PC-3 (cell line): ENCODE measurements around the gene PLSCR1.

Experiments
- CTCF ChIP-seq: fragments of 300-600 bp; sonication (generic); conservative IDR thresholded peaks from 2 replicates; pipeline ENCODE4 v1.5.1; 2017; ENCODE audit warnings: antibody characterized with exemption, low read depth, mild to moderate bottlenecking, low read length
- EZH2phosphoT487 ChIP-seq: fragments of 300-600 bp; sonication (generic); IDR thresholded peaks from 2 replicates; pipeline ENCODE4 v1.6.1; 2018; ENCODE audit warnings: mild to moderate bottlenecking, antibody characterized with exemption, low read length, borderline replicate concordance

- TF ChIP-seq CTCF (no peak), EZH2phosphoT487 (no peak)
Measured at GRCh38 chr3:146574173-146574572, 29.8 kb upstream of the PLSCR1 start.
